Chondrocyte (in vitro differentiated cells): ENCODE measurements around the gene SCLT1. TPM values are rescaled to one million over a fixed set of nuclear protein-coding genes. Genes with fewer than 3 reads are reported as not detected.

Experiments used
- DNase-seq: peaks from one replicate; pipeline ENCODE4 v3.0.0; 2021; ENCODE audit warnings: mixed read lengths, low spot score
- H3K27ac Mint-ChIP-seq: one replicate; pipeline ENCODE4 v1.8.0; 2021; ENCODE audit warnings: mild to moderate bottlenecking, moderate library complexity, mixed read lengths; ENCODE audit not compliant: unreplicated experiment
- H3K27me3 Mint-ChIP-seq: 2 replicates; pipeline ENCODE4 v1.8.0; 2021; ENCODE audit warnings: low read depth, mixed read lengths
- H3K36me3 Mint-ChIP-seq: 2 replicates; pipeline ENCODE4 v1.8.0; 2021; ENCODE audit warnings: low read depth, mixed read lengths
- H3K4me1 Mint-ChIP-seq: 2 replicates; pipeline ENCODE4 v1.8.0; 2021; ENCODE audit warnings: low read depth, mild to moderate bottlenecking, mixed read lengths
- H3K4me3 Mint-ChIP-seq: one replicate; pipeline ENCODE4 v1.8.0; 2021; ENCODE audit warnings: mild to moderate bottlenecking, moderate library complexity, mixed read lengths; ENCODE audit not compliant: unreplicated experiment
- H3K9me3 Mint-ChIP-seq: 2 replicates; pipeline ENCODE4 v1.8.0; 2021; ENCODE audit warnings: low read depth, mixed read lengths
- CTCF ChIP-seq: fragments of 200-600 bp; sonication (generic); IDR thresholded peaks from 2 replicates; pipeline ENCODE4 v1.5.0; 2021; ENCODE audit warnings: antibody characterized with exemption, mild to moderate bottlenecking, moderate library complexity
- total RNA-seq: library from RNA; stranded (reverse); gene quantifications from 3 replicates; pipeline ENCODE4 v1.2.1, GENCODE V29; 2021

The SCLT1 gene
- total RNA-seq, 1 donor from 2014 or later, result 12.3 TPM

DNA sequence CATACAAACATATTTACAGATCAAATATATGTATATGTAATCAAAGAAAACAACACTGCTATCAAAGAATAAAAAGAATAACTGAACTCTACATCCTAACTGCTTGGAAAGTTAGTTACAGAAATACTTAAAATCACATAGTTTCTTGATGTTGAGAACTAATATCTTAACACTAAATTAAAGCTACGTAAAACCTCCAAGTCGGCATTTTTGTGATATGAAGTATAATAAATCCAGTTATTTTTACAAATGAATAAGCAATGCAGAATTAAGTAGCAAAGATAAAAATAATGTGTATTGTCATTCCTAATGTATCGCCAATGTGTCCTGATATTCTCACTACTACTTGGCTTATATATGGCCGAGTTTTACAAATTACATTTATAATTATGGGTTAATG, 215.4 kb downstream of the SCLT1 start:
- peaks cover 4% of the 10 kb centered on the region for H3K4me1 Mint-ChIP-seq
- no peak overlapping the region for H3K27ac Mint-ChIP-seq
- no peak for TF ChIP-seq CTCF
- H3K9me3 Mint-ChIP-seq, result no peaks in the 10 kb centered on the region
- H3K4me3 Mint-ChIP-seq, result no peak overlapping the region
- DNase-seq, result no peak
- H3K36me3 Mint-ChIP-seq, result peaks cover 10% of the 10 kb centered on the region
- H3K27me3 Mint-ChIP-seq, result no peaks in the 10 kb centered on the region

DNA sequence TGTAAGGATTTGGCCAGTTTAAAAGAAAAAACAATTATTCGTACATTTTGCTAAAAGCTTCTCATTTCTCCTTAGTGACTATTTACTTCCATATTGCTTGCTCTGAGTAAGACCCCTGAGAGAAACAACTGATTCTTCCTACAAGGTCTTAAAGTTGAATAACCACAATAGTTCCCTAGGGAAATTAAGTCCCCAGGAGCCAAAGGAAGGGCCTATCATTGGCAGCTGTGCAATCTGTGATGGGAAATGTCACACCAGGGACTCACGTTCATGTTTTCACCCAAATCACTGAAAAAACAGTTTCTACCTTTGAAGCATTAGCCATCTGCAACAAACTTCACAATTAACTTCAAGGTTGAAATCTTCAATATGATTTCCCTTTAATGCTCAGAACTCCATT, 217.1 kb downstream of the SCLT1 start:
- Mint-ChIP-seq H3K36me3 (peaks cover 17% of the 10 kb centered on the region), H3K27ac (no peak overlapping the region), H3K4me1 (peaks cover 11% of the 10 kb centered on the region), H3K9me3 (no peaks in the 10 kb centered on the region), H3K27me3 (no peaks in the 10 kb centered on the region), H3K4me3 (no peak overlapping the region)
- no peak for DNase-seq
- no peak for TF ChIP-seq CTCF

GRCh38 chr4:128871948-128872347, 221.4 kb downstream of the SCLT1 start:
- no peak overlapping the region for H3K4me3 Mint-ChIP-seq
- TF ChIP-seq CTCF, result no peak
- H3K9me3 Mint-ChIP-seq, result no peaks in the 10 kb centered on the region
- no peaks in the 10 kb centered on the region for H3K27me3 Mint-ChIP-seq
- no peak for DNase-seq
- peaks cover 30% of the 10 kb centered on the region for H3K36me3 Mint-ChIP-seq
- peaks cover 13% of the 10 kb centered on the region for H3K4me1 Mint-ChIP-seq
- peak overlapping the region; percentile 67 for H3K27ac Mint-ChIP-seq

DNA sequence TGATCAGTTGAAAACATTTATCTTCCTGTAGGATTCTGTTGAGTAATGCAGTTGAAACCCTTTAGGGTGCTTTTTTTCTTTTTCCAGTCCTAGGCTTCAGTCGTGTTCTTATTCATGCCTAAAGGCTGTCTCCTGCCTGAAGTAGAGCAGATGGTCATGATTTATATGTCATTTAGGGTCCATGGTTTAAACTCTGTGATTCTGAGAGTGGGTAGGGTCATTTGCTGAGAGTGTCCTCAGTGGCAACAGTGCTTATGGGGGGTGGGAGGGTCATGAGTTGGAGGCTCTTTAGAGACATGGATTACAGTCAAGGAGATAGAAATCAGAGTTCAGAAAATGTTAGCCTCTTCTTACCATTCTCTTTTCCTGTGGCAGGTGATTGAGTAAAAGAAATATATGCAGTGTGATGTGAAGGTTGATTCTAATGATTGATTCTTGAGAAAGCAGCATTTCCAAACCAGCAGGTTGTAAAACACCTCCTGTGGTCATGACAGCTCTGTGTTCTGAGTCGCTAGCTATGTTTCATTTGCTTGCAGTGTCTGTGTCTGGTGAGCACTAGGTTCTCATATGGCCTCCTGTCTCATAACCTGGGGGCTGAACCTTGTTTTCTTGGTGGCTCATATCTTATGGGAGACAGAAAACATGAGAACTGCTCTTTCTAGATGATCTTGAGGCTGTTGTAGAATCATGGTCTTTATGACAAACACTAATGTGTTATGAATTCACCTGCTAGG, 223.4 kb downstream of the SCLT1 start:
- no peaks in the 10 kb centered on the region for H3K27me3 Mint-ChIP-seq
- H3K4me3 Mint-ChIP-seq, result no peak overlapping the region
- no peak overlapping the region for H3K27ac Mint-ChIP-seq
- no peak for DNase-seq
- peaks cover 34% of the 10 kb centered on the region for H3K36me3 Mint-ChIP-seq
- no peak for TF ChIP-seq CTCF
- H3K4me1 Mint-ChIP-seq, result peaks cover 13% of the 10 kb centered on the region
- H3K9me3 Mint-ChIP-seq, result no peaks in the 10 kb centered on the region

GRCh38 chr4:128868758-128869157, 224.6 kb downstream of the SCLT1 start:
- Mint-ChIP-seq H3K4me3 (no peak overlapping the region), H3K4me1 (peaks cover 15% of the 10 kb centered on the region), H3K9me3 (no peaks in the 10 kb centered on the region), H3K27me3 (no peaks in the 10 kb centered on the region), H3K36me3 (peaks cover 34% of the 10 kb centered on the region), H3K27ac (no peak overlapping the region)
- TF ChIP-seq CTCF, result no peak
- DNase-seq, result no peak
